GM21526 (cell line): ENCODE results near the gene SGTB.
"Not testable (repeated sequence)": the region's sequence is repeated elsewhere in the genome, so short reads cannot be mapped to it uniquely, and the experiment has no call there.

Experiments used
- ATAC-seq: cut with Tn5 transposase; IDR thresholded peaks from one replicate; pipeline ENCODE4 v1.9.1; 2021; ENCODE audit warnings: moderate library complexity; ENCODE audit not compliant: unreplicated experiment, low FRiP score

Gene SGTB

GRCh38 chr5:65734921-65735320 is 13.0 kb upstream of the SGTB start:
- no peak for ATAC-seq

- ATAC-seq: not testable (repeated sequence)
Measured at GRCh38 chr5:65734196-65734775, 12.4 kb upstream of the SGTB start.

GRCh38 chr5:65732046-65732445 is 10.1 kb upstream of the SGTB start:
- not testable (repeated sequence) for ATAC-seq

GRCh38 chr5:65730910-65731309 is 9.0 kb upstream of the SGTB start:
- no peak for ATAC-seq

GRCh38 chr5:65728218-65728617 is 6.3 kb upstream of the SGTB start:
- ATAC-seq: no peak

- no peak for ATAC-seq
Measured at GRCh38 chr5:65727491-65728156, 5.7 kb upstream of the SGTB start.

GRCh38 chr5:65722575-65723403 is 880 bp upstream of the SGTB start:
- no peak for ATAC-seq

- ATAC-seq: peak; percentile 21
Measured at GRCh38 chr5:65721050-65721719, 724 bp downstream of the SGTB start.

GRCh38 chr5:65718576-65719310 is 3.2 kb downstream of the SGTB start:
- ATAC-seq: no peak

GRCh38 chr5:65708145-65708544 is 13.8 kb downstream of the SGTB start:
- no peak for ATAC-seq

GRCh38 chr5:65707663-65708062 is 14.2 kb downstream of the SGTB start:
- ATAC-seq: no peak

GRCh38 chr5:65704621-65705239 is 17.2 kb downstream of the SGTB start:
- ATAC-seq: no peak

GRCh38 chr5:65702036-65702435 is 19.9 kb downstream of the SGTB start:
- no peak for ATAC-seq

- ATAC-seq: no peak
Measured at GRCh38 chr5:65699338-65699737, 22.6 kb downstream of the SGTB start.

GRCh38 chr5:65696892-65697291 is 25.0 kb downstream of the SGTB start:
- no peak for ATAC-seq

GRCh38 chr5:65695896-65696295 is 26.0 kb downstream of the SGTB start:
- no peak for ATAC-seq

- ATAC-seq: no peak
Measured at GRCh38 chr5:65695162-65695755, 26.6 kb downstream of the SGTB start.

GRCh38 chr5:65693121-65693520 is 28.8 kb downstream of the SGTB start:
- no peak for ATAC-seq

- no peak for ATAC-seq
Measured at GRCh38 chr5:65682148-65682547, 39.8 kb downstream of the SGTB start.

GRCh38 chr5:65676056-65676455 is 45.9 kb downstream of the SGTB start:
- not testable (repeated sequence) for ATAC-seq
